Measurements from ENCODE around the gene C13orf46.

- TF ChIP-seq CTCF (IDR thresholded peaks at IDR 0.05): no peak
- TF ChIP-seq POLR2A (IDR thresholded peaks at IDR 0.05): no peak
Measured at GRCh38 chr13:113997845-113998751, 24.2 kb upstream of the C13orf46 start.

All from esophagus squamous epithelium (tissue), 4 donors.